NCI-H2171 (cell line): Measurements from ENCODE around the gene LRP8.

Source experiments
- DNase-seq: peaks from one replicate; lab custom pipeline; 2025; lab: John Stamatoyannopoulos, UW

The LRP8 gene

DNA sequence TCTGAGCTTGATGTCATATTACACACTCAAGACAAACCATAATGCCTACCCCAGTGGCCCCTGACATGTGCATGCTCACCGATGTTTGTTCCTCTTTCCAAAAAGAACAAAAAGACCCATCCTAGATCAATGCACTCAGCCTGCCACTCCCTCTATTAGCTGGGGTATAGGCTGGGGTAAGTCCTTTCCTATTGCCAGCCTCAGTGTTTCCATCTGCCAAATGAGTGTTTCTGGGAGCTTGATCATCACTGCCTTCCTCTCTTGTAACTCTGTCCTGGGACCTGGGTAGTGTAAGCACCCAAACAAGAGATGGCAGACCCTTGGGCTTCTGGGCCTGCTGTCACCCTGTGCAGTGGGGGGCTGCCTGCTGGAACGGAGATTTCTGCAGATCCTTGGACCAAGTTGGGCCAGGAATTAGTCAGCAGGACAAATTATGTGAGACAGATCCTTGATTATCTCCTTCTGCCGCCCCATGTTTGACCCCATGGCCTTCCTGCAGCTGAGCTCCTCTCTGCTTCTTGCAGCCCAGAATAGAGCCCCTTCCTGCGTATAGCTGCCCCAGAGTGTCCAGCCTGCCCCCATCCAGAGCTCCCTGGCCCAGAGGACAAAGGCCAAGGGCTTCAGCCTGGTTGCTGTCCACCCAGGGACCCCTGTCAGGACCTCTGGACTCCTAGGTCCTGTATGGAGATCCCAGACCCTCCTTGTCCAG is 31.5 kb upstream of the LRP8 start:
- no peak for DNase-seq

DNA sequence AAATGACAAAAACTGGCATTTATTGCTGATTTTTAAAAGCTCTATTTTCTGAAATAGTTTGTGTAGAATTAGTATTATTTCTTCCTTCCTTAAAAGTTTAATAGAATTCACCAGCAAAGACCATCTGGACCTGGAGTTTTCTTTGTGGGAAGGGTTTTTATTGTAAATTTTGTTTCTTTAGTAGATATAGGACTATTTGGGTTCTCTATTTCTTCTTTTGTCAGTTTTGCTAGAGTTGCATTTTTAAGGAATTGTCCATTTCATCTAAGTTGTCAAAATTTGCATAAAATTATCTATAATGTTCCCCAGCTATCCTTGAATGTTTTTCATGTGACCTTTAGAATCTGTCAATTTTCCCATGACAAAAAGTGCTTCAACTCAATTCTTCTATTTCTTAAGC is 28.8 kb upstream of the LRP8 start:
- no peak for DNase-seq

DNA sequence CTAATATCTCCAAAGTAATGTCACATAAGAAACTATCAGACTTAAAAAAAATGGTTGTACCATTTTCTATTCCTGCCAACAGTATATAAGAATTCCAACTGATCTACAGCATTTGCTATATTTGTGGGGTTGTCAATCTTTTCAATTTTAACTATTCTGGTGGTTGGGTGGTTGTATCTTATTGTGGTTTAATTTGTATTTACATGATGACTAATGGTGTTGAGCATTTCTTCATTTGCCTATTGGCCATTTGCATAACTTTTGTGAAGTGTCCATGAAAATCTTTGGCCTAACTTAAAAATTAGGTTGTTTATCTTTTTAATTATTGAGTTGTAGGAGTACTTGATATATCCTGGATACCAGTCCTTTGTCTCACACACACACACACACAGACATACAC is 26.2 kb upstream of the LRP8 start:
- DNase-seq = no peak

DNA sequence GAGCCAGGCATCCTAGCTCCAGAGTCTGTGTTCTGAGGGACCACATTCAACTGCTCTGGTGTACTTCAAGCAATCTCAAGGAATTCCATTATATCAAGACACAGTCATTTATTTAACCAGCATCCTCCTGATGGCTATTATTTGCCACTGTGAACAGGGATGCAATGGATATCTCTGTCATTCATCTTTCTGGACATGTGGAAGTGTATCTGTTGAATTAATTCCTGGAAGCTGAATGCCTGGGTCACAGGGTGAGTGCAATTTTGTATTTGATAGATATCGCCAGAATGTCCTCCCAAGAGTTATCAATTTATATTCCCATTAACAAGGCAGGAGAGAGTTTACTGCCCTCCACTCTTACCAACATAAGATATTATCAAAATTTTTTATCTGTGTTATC is 24.7 kb upstream of the LRP8 start:
- DNase-seq = no peak

DNA sequence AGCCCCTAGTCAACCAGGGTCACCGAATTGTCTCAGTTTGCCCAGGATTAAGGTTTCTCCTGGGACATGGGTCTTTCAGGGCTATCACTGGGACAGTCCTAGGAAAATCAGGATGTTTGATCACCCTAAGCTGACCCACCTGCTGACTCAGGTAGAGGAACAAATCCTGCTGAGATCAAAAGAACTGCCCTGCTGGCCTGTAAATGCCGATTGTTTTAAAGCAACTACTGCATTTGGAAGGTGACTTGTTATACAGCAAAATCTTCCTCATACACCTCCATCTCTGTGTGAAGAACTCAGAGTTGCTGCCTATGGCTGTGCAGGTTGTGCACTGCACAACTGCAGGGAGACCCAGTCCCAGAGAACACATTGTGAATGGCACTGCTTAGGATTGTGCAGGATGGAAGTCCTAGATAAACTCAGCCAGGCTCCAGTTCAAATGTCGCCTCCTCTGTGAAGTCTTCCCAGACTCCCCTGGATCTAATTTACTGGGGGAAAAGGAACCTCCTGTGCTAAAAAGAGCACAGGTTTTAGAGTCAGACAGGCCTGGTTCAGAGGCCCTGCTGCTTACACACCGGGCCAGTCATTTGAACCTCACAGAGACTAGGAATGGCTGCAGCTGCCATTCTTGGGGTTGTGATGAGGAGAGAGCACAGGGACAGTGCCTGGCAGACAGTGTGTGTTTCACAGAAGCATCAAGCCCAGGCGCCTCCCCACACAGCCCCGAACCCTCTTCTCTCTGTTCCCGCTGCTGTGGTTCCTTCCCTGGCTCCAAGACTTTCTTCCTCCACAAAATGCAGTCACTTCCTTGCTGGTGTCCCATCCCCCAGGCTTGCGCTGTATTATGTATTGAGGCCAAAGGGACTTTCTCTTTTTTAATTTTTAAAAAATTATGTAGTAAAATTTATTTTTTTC is 23.2 kb upstream of the LRP8 start:
- DNase-seq = no peak

DNA sequence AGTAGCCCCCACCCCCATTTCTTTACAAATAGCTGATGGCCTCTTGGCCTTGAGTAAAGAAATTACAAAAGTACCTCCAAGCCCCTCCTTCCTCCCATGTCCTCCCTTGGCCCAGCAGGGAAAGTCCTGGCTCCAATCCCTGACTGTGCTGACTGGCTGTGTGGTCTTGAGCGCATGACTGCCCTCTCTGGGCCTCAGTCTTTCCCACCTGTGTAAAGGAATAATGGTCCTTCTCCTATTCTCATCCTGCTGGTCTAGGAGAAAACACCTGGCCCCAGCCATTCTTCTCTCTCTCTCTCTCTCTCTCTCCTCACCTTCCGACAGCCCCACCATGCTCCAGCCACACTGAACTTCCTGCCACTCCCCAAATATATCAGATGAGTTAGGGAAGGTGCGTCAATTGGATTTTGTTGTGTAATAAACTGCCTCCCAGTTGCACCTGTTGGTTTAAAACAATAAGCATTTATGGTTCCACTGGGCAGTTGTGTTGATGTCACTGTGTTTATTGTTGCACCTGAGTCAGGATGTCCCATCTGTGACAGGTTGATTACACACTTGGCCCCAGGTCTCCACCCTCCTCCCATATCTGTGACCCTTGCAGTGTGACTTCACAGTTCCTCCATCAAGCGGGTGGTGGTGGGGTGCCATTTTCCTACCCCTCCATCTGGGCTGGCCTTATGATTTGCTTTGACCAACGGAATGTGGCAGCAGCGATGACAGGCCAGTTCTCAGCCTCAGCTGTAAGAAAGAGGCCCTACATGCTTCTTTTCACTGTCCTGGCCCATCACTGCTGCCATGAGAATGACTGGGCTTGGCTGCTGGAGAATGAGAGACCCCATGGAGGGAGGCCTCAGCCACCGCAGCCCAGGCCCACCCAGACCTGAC is 22.3 kb upstream of the LRP8 start:
- no peak for DNase-seq

DNA sequence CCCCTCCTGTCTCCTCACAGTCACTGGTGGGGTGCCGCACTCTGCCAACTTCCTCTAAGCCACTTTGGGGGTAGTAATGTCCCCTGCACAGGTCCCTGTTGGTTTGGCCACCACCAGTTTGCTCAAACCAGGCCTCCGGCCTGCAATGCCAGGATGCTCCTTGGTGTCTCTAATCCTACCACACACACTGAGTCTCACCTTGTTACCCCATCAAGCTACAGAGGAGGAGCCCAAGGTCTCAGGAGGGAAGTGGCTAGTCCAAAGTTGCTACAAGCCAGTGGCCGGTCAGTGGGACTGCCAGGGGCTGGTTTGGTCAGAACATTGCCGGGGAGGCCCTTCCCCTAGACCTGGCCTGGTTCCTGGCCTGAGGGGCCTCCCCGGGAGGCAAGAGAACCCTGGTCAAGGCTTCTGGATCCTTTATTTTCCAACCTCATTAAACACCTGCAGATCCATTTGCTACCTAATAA is 21.5 kb upstream of the LRP8 start:
- DNase-seq = no peak

DNA sequence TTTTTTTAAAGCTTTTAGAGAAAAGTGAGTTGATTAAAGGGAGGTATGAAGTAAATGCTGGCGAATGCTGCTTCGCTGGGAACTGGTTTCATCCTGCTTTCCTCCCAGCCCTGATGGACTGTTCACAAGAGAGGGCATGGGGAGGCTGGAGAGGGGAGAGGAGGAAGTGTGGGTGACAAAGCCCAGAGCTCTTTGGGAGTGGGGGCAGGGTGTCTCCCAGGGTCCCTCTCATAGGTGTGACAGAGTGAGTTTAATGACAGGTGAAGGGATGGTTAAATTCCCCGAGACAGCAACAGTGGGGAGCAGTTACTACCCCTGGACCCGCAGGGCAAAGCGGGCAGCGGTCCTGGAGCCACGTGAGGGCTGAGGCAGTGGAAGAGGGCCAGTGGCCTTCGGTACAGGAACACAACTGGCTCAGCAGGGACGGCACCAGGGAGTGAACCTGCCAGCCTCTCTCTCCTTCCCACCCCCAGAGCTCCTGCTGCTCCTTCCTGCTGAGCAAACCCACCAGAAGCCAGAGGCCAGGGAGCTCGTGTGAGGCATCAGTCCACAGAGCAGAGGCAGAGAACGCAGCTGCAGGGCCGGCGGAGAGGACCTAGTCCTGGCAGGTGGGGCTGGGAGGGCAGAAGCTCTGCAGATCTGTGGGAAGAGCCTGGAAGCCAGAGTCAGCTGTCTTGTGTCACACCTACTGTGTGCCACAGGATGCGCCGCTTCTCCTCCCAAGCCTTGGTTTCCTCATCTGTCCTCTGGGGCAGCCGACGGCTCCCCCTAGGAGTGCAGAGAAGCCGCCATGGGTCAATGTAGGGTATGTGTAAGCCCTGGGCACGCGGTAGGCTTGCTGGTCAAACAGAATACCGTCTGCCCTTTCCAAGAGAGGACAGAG is 20.9 kb upstream of the LRP8 start:
- DNase-seq = no peak

DNA sequence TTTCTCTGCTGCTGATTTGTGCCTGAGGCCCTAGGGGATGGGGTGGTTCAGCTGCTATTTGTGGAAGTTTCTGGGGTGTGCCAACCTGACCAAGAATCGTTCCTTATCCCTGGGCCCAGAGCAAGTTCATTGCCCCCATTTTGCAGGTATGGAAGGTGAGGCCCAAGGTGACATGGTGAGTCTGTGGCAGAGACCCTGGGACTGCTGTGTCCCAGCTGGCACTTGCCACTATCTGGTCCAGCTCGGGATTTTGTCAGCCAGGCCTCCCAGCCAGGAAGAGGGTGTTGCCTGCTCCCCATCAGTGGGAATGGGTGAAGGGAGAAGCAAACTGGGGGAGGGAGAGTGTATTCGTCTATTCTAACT is 18.9 kb upstream of the LRP8 start:
- DNase-seq = no peak

DNA sequence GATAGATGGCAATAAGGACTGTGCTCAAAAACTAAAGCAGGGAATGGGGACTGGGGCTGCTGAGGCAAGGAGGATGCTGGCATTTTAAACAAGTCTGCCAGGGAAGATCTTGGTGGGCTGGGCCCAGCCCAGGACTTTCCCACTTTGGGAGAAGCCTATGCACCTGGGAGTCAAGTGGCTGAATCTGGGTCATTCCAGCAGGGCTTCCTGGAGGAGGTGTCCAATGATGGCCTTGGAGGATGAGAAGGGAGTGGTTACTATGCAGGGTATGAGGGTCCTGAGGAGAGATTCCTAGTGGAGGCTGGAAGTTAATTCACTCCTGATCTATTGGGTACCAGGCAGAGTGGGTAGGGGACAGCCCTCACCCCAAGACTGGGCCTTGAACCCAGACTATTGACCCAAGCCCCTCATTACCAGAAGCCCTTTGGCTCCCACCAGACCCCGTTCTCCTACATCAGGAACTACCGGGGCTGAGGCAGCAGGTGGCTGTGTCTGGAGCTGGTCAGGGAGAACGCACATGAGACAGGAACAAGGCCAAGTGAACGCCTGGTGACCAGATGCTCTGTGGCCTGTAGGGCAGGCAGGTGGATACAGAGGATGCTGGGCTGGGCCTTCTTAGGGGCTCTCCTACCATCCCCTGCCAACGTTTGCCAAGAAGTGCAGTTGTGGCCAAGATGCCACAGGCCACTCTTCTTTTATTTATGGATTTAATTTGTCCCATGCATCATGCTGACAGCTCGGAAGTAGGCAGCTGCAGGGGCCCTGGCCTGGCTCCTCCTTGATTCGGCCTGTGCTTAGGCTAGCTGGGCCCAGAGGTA is 18.3 kb upstream of the LRP8 start:
- no peak for DNase-seq

DNA sequence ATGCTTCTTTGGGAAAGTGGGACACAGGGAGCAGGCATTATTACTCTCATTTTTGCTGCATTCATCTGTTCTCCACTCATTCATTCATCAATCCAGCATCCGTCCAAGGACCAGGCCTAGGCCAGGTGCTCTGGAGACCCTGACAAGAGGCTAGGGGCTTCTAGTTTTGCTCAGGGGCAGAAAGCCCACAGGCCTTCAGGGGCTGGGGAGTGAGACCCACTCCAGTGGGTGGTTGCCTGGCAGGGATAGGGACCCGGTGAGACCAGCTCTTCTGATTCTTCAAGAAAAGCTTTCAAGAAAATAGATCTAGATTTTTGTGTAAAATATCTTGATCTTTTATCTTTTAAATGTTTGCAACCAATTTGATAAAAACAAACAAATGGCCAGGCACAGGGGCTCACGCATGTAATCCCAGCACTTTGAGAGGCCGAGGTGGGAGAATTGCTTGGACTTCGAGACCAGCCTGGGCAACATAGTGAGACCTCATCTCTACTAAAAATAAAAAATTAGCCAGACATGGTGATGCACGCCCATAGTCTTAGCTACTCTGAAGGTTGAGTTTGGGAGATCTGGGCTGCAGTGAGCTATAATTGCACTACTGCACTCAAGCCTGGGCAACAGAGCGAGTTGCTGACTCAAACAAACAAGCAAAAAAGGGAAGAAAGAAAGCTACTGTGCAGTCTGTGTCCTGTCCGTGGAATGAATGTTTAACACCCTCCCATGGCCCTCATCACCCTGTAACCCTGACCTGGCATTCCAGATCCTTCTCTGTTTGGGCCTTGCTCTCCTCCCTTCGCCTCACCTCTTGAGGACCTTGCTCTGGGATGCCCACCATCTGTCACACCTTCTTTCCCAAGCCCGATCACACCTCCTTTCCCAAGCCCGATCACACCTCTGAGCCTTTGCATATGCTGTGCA is 17.3 kb upstream of the LRP8 start:
- no peak for DNase-seq

DNA sequence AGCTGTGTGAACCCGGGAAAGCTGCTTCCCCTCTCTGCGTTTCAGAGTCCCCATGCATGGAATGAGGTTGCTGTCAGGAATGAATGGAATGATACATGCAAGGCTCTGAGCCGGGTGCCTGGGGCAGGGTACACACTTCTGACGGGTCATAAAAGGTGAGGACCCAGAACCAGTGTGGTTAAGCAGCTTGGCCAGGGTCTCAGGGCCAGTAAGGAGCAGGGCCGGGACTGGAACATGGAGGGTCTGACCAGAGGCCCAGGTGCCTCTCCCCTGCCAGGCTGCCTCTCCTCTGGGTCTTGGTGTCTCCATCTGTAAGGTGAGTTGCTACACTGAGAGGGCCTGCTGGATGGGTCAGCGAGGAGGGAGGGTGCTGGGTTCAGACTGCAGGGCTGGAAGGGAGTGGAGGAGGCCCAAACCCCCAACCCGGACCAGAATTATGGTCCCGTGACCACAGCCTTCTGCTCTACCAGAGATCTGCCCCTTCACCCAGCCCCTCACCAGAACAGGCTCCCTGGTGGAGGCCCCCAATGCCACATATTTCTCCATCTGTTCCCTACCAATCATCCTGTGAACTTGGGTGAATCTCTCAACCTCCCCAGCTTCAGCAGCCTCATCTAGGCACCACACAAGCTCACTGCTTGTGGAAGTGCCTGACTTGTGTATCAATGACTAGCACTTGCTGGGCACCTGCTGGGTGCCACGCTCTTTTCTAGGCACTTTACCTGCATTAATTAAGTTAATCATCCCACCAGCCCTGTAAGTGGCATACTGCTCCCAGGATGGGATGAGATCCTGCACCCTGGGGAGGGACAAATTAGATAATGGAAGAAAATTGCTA is 16.2 kb upstream of the LRP8 start:
- DNase-seq = no peak

DNA sequence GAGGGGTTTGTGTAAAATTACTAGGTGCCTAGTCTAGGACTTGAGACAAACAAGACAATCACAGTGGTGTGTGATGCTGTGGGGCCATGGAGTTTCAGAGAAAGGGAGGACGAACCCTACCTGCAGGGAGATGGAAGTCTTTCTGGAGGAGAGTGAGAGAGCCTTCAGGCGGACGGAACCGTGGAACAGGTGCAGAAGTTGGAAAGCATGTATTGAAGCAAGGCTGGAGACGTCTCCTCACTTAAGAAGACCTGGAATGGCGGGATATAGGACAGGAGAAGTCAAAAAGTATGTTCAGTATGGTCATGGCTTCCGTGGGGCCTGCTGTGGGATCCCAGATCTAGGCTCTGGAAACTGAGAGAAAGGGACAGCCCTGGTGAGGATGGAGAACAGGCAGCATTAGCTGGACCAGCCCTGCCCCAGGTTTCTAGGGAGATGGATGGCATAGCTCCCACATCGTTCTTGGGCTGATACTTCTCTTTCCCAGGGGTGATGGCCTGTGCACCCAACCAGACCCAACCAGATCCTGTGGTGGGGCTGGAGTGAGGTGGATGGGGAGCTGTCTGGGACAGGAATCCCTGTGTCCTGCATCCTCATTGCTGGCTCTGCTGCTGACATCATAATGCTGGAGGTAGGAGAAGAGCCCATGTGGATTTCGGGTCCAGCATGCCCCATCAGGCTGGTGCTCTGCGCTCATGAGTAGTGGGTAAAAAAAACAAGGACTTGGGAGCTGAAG is 15.0 kb upstream of the LRP8 start:
- no peak for DNase-seq

DNA sequence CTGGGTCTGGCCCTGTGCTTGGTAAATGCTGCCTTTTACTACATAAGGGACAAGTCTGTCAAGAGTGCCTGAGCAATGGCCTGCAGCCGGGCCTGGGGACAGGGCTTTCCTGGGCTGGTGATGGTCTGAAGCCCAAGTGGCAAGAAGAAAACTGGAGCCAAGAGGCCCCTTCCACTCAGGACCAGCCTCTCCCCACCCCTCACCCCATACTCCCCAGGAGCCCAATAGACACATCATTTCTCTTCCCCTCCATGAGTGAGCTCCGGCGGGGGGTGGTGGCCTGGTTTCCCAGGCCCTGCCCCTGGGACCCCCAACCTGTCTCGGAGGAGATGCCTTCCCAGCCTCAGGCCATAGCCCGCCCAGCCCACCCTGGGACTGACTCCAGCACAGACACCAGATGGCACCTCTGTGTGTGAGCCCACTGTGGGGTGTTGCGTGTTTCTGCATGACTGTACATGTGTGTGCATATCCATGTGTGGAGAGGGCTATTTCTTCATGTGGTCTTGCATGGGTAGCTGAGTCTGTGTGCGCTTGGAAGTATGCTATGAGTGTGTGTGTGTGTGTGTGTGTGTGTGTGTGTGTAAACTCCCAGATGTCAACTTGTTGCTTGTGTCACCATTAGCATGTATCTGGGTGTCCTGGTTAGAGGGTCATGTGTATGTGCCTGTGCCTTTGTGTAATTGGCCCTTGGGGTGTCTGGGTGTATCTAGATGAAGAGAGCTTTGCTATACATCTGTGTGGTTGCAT is 14.3 kb upstream of the LRP8 start:
- no peak for DNase-seq

DNA sequence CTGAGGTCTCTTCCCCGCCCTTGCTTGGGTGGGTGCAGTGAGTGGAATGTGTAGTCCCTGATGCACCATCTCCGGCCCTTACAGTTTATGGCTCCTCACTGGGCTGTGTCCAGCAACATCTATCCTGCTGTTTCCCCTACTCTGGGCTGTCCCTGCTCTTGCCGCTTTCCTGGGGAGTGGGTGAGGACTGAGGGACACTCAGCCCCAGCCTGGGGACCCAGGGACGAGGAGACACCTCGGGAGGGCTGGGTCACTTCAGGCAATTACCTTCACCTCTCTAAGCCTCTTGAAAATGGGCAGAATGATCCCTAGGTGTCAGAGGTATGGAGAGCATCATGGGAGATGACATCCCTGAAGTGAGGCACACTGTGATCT is 13.6 kb upstream of the LRP8 start:
- no peak for DNase-seq

DNA sequence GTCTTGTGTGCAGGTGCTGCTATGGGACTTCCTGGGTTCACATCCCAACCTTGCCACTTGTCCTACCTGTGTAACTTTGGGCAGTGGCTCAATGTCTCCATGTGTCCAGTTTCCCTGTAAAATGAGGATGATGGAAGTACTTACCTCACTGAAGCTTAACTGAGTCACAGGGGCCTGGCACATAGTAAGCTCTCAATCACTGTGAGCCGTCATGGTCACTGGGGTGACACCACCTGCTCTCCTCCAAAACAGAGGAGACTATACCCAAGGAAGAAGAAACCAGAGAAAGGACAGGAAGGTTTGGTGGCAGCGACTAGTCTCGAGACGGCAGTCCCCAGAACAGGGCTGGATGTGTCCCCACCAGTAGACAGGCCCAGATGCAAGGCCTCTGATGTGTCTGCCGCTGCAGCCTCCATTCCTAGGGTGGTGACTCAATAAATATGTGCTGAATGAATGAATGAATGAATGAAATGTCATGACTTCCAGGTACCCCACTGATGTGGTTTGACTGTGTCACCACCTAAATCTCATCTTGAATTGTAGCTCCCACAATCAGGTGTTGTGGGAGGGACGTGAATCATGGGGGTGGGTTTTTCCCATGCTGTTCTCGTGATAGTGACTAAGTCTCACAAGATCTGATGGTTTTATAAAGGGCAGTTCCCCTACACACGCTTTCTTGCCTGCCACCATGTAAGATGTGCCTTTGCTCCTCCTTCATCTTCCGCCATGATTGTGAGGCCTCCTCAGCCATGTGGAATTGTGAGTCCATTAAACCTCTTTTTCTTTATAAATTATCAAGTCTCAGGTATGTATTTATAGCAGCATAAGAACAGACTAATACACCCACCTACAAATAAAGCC is 13.0 kb upstream of the LRP8 start:
- DNase-seq = no peak
